ENCODE measurements around the gene CPA4. TPM values are rescaled to one million over a fixed set of nuclear protein-coding genes. Genes with fewer than 3 reads are reported as not detected.

CPA4 gene
- total and polyA plus RNA-seq, 8 donors: 0.12 to 0.90 TPM; not detected in 6

DNA sequence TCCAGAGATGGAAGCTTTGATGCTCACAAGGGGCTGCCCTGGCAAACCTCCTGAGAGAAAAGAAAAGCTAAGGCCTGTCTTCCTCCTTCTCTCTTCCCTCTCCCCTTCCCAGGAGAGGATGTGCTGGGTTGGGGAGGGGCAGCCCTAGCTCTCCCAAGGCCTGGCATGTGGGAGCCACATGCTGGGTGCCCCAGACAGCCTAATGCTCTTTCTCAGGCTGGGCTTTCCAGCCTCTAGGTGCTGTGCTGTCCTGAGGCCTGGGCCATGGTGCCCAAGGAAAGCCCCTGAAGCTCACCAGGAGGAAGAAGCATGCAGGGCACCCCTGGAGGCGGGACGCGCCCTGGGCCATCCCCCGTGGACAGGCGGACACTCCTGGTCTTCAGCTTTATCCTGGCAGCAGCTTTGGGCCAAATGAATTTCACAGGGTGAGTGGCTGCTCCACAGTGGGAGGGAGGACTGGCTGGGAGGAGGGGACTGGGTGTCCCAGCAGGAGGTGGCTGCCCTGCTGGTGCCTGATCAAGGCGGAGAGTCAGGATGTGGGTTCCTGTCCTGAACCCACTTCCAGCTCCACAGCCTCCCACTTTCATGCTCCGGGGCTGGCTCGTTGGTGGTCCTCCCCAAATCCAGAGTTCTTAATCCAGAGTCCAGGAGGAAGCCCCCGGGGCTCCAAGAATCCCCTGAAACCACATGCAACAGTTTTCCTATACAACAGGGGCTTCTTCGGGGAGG, 53.4 kb downstream of the CPA4 start:
- no peak for DNase-seq
- Histone ChIP-seq H3K27me3 (no peaks in the 10 kb centered on the region), H3K4me3 (no peak overlapping the region), H3K36me3 (no peaks in the 10 kb centered on the region), H3K9me3 (no peaks in the 10 kb centered on the region), H3K27ac (no peak overlapping the region), H3K4me1 (peaks cover 0 to 4% (median 3%) of the 10 kb centered on the region in 4 donors)
- TF ChIP-seq POLR2AphosphoS5 (IDR thresholded peaks at IDR 0.05) (no peak), EP300 (IDR thresholded peaks at IDR 0.05) (no peak), POLR2A (IDR thresholded peaks at IDR 0.05) (no peak)
- TF ChIP-seq, protein P1, sequence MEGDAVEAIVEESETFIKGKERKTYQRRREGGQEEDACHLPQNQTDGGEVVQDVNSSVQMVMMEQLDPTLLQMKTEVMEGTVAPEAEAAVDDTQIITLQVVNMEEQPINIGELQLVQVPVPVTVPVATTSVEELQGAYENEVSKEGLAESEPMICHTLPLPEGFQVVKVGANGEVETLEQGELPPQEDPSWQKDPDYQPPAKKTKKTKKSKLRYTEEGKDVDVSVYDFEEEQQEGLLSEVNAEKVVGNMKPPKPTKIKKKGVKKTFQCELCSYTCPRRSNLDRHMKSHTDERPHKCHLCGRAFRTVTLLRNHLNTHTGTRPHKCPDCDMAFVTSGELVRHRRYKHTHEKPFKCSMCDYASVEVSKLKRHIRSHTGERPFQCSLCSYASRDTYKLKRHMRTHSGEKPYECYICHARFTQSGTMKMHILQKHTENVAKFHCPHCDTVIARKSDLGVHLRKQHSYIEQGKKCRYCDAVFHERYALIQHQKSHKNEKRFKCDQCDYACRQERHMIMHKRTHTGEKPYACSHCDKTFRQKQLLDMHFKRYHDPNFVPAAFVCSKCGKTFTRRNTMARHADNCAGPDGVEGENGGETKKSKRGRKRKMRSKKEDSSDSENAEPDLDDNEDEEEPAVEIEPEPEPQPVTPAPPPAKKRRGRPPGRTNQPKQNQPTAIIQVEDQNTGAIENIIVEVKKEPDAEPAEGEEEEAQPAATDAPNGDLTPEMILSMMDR (IDR thresholded peaks at IDR 0.05): no peak
- intact Hi-C loops (cut with DNase I; ENCODE audit: low total_unique reads): no loop called here
- 84 to 99% (median 88%) methylated on average over 7 to 10 of the region's 10 CpGs for WGBS, 5 donors

GRCh38 chr7:130346941-130347340, 54.0 kb downstream of the CPA4 start:
- H3K36me3 ChIP-seq: no peaks in the 10 kb centered on the region
- TF ChIP-seq POLR2A (IDR thresholded peaks at IDR 0.05): no peak
- TF ChIP-seq POLR2AphosphoS5 (IDR thresholded peaks at IDR 0.05): no peak
- TF ChIP-seq EP300 (IDR thresholded peaks at IDR 0.05): no peak
- TF ChIP-seq, protein P1 (IDR thresholded peaks at IDR 0.05): no peak
- no peak overlapping the region for H3K4me3 ChIP-seq
- no peak for DNase-seq
- H3K27ac ChIP-seq: no peak overlapping the region
- H3K27me3 ChIP-seq: no peaks in the 10 kb centered on the region
- WGBS, 5 donors: 83 to 92% (median 87%) methylated on average over 12 of the region's 12 CpGs
- no peaks in the 10 kb centered on the region for H3K9me3 ChIP-seq
- intact Hi-C loops (cut with DNase I; ENCODE audit: low total_unique reads): no loop called here
- peaks cover 0 to 10% (median 7%) of the 10 kb centered on the region in 4 donors for H3K4me1 ChIP-seq

GRCh38 chr7:130349911-130350782, 57.2 kb downstream of the CPA4 start:
- H3K27ac ChIP-seq: no peak overlapping the region
- no peak for DNase-seq
- TF ChIP-seq EP300 (IDR thresholded peaks at IDR 0.05) (no peak), POLR2A (IDR thresholded peaks at IDR 0.05) (no peak), POLR2AphosphoS5 (IDR thresholded peaks at IDR 0.05) (no peak)
- TF ChIP-seq, protein P1 (IDR thresholded peaks at IDR 0.05): no peak
- no peak overlapping the region for H3K4me3 ChIP-seq
- intact Hi-C loops (cut with DNase I; ENCODE audit: low total_unique reads): no loop called here
- no peaks in the 10 kb centered on the region for H3K27me3 ChIP-seq
- H3K4me1 ChIP-seq: peaks cover 0 to 19% (median 10%) of the 10 kb centered on the region in 4 donors
- no peaks in the 10 kb centered on the region for H3K9me3 ChIP-seq
- no peaks in the 10 kb centered on the region for H3K36me3 ChIP-seq
- WGBS, 5 donors: 67 to 74% (median 67%) methylated on average over 16 of the region's 16 CpGs

DNA sequence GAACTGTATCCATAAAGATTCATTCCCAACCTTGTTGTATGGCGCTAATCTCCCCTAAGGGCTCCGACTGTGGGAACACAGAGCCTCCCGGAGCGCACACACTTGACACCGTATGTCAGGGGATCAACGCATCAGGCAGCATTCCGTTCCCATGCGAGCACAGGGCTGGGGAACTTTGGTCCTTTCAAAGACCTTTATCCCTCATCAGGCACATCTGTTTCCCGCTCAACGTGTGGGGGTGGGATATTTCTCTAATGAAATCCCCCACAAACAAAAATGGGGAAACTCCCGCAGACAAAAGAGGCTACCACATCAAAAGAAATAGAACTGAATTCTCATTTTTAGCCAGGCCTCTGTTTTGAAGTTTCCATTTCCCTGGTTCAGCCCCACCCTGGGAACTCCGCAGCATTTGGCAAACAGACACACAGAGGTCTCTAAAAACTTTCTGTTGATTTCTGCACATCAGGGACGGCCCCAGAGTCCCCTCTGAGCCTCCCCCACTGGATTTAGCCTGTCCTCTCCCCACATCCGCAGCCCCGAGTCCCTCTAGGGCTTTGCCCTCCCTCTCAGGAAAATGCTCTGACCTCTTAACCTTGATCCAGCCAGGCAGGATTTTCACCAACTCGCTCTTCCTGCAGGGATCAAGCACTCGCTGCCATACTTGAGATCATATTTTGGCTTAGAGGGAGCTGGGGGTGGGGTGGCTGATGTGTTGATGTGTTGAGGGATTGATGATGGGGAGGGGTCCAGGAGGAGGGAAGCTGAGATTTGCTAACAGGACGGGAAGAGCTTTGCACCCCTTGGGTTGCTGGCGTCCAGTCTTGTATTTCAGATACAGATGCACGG, 58.2 kb downstream of the CPA4 start:
- H3K4me3 ChIP-seq: no peak overlapping the region
- peak overlapping the region in 1 of 5 donors; percentile 32 for H3K27ac ChIP-seq
- DNase-seq: peak in 1 of 2 donors; percentile 77

More for the DNA sequence above, 58.2 kb downstream of the CPA4 start:
- H3K36me3 ChIP-seq: no peaks in the 10 kb centered on the region
- WGBS, 5 donors: 50 to 66% (median 63%) methylated on average over 20 of the region's 20 CpGs
- no peak for TF ChIP-seq POLR2AphosphoS5 (IDR thresholded peaks at IDR 0.05)
- TF ChIP-seq EP300 (IDR thresholded peaks at IDR 0.05): no peak
- TF ChIP-seq, protein P1 (IDR thresholded peaks at IDR 0.05): no peak
- TF ChIP-seq POLR2A (IDR thresholded peaks at IDR 0.05): no peak
- intact Hi-C loops (cut with DNase I; ENCODE audit: low total_unique reads): no loop called here
- H3K4me1 ChIP-seq: peaks cover 0 to 25% (median 13%) of the 10 kb centered on the region in 4 donors
- H3K27me3 ChIP-seq: no peaks in the 10 kb centered on the region
- H3K9me3 ChIP-seq: no peaks in the 10 kb centered on the region
